Measurements from ENCODE around the gene HTR1D.

HTR1D gene

GRCh38 chr1:23156940-23157339 lies 60.4 kb downstream of the HTR1D start:
- Mint-ChIP-seq H3K36me3 (peaks cover 5% of the 10 kb centered on the region), H3K4me1 (peaks cover 15% of the 10 kb centered on the region), H3K27ac (no peak overlapping the region), H3K4me3 (no peak overlapping the region), H3K9me3 (no peaks in the 10 kb centered on the region)
- DNase-seq (ENCODE audit: low spot score in 2 of 2) (no peak), ATAC-seq (no peak)

GRCh38 chr1:23152966-23153684 lies 64.2 kb downstream of the HTR1D start:
- Mint-ChIP-seq H3K4me1 (peaks cover 26% of the 10 kb centered on the region), H3K36me3 (peaks cover 7% of the 10 kb centered on the region), H3K4me3 (no peak overlapping the region), H3K9me3 (no peaks in the 10 kb centered on the region), H3K27ac (no peak overlapping the region)
- no peak for ATAC-seq
- no peak for DNase-seq (ENCODE audit: low spot score in 2 of 2)

- H3K4me3 Mint-ChIP-seq, result no peak overlapping the region
- H3K27ac Mint-ChIP-seq, result no peak overlapping the region
- no peaks in the 10 kb centered on the region for H3K9me3 Mint-ChIP-seq
- ATAC-seq (no peak), DNase-seq (ENCODE audit: low spot score in 2 of 2) (no peak)
- H3K4me1 Mint-ChIP-seq, result peaks cover 32% of the 10 kb centered on the region
- H3K36me3 Mint-ChIP-seq, result peaks cover 14% of the 10 kb centered on the region
Measured at GRCh38 chr1:23150742-23151141, 66.6 kb downstream of the HTR1D start.

GRCh38 chr1:23150125-23150524 lies 67.2 kb downstream of the HTR1D start:
- Mint-ChIP-seq H3K4me3 (no peak overlapping the region), H3K36me3 (peaks cover 14% of the 10 kb centered on the region), H3K4me1 (peaks cover 32% of the 10 kb centered on the region), H3K9me3 (no peaks in the 10 kb centered on the region), H3K27ac (no peak overlapping the region)
- DNase-seq (ENCODE audit: low spot score in 2 of 2), result no peak
- no peak for ATAC-seq

GRCh38 chr1:23149114-23149513 lies 68.2 kb downstream of the HTR1D start:
- no peak for ATAC-seq
- peaks cover 13% of the 10 kb centered on the region for H3K36me3 Mint-ChIP-seq
- H3K4me1 Mint-ChIP-seq, result peaks cover 26% of the 10 kb centered on the region
- H3K9me3 Mint-ChIP-seq, result no peaks in the 10 kb centered on the region
- H3K4me3 Mint-ChIP-seq, result no peak overlapping the region
- no peak overlapping the region for H3K27ac Mint-ChIP-seq
- no peak for DNase-seq (ENCODE audit: low spot score in 2 of 2)

GRCh38 chr1:23148084-23148483 lies 69.2 kb downstream of the HTR1D start:
- H3K27ac Mint-ChIP-seq, result peak overlapping the region; percentile 84
- peak; percentile 68 for ATAC-seq

More at GRCh38 chr1:23148084-23148483, 69.2 kb downstream of the HTR1D start:
- peaks cover 26% of the 10 kb centered on the region for H3K4me1 Mint-ChIP-seq
- H3K4me3 Mint-ChIP-seq, result peak overlapping the region; percentile 48
- H3K36me3 Mint-ChIP-seq, result peaks cover 9% of the 10 kb centered on the region
- H3K9me3 Mint-ChIP-seq, result no peaks in the 10 kb centered on the region
- no peak for DNase-seq (ENCODE audit: low spot score in 2 of 2)
